ENCODE data around the gene RND1. TPM values are rescaled to one million over a fixed set of nuclear protein-coding genes. Genes with fewer than 3 reads are reported as not detected.
"Not testable (repeated sequence)": the region's sequence is repeated elsewhere in the genome, so short reads cannot be mapped to it uniquely, and the experiment has no call there.

RND1 gene
- total RNA-seq, 6 experiments from 2014 or later = 6.4 to 72.8 (median 17.2) TPM

DNA sequence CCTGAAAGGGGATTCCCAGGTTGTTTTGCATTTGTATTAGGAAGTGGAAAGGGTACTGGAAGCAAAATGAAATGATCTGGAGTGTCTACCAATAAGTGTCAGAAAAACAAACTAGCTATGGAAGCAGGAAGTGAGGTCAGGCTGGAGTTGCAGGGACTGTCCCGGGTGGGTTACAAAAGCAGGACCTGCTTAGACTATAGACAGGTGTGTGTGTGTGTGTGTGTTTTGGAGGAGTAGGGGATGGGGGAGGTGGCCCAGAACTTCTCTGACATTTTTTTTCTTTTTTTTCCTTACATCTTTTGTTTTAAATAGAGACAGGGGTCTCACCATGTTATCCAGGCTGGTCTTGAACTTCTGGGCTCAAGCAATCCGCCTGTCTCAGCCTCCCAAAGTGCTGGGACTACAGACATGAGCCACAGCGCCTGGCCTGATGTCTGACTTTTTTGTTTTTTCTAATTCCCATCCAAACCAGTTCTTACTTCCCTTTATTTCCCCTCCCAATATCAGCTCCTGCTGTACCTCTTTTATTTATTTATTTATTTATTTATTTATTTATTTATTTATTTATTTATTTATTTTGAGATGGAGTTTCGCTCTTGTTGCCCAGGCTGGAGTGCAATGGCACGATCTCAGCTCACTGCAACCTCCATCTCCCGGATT, 512 bp upstream of the RND1 start:
- no peak for TF ChIP-seq POLR2A (IDR thresholded peaks at IDR 0.05)
- no peak for TF ChIP-seq CTCF (IDR thresholded peaks at IDR 0.05)
- DNase-seq (no peak), ATAC-seq (peak in 3 of 4 donors; percentile 3 to 45 (median 25))
- intact Hi-C loops (cut with DNase I) = no loop called here
- H3K27me3 ChIP-seq = no peaks in the 10 kb centered on the region
- peak overlapping the region; percentile 86 to 92 (median 87) for H3K27ac ChIP-seq
- 37% methylated on average over 6 of the region's 6 CpGs for WGBS (ENCODE audit: insufficient coverage, low coverage, low lambda C conversion rate, missing lambda C conversion rate)
- peaks cover 0 to 10% (median 0%) of the 10 kb centered on the region in 4 donors for H3K36me3 ChIP-seq
- H3K4me3 ChIP-seq = peak overlapping the region in 2 of 3 donors; percentile 71 to 88
- peaks cover 0 to 19% (median 6%) of the 10 kb centered on the region in 4 donors for H3K4me1 ChIP-seq
- H3K9me3 ChIP-seq = no peaks in the 10 kb centered on the region

GRCh38 chr12:48863291-48863690, 2.4 kb downstream of the RND1 start:
- ATAC-seq (no peak), DNase-seq (no peak)
- H3K27me3 ChIP-seq = no peaks in the 10 kb centered on the region
- no peak overlapping the region for H3K27ac ChIP-seq
- no peak for TF ChIP-seq CTCF (IDR thresholded peaks at IDR 0.05)
- no peak overlapping the region for H3K4me3 ChIP-seq
- H3K9me3 ChIP-seq = no peaks in the 10 kb centered on the region
- H3K36me3 ChIP-seq = peaks cover 0 to 36% (median 4%) of the 10 kb centered on the region in 4 donors
- H3K4me1 ChIP-seq = peaks cover 0 to 19% (median 6%) of the 10 kb centered on the region in 4 donors
- WGBS (ENCODE audit: insufficient coverage, low coverage, low lambda C conversion rate, missing lambda C conversion rate) = 68% methylated on average over 3 of the region's 4 CpGs
- intact Hi-C loops (cut with DNase I) = no loop called here

DNA sequence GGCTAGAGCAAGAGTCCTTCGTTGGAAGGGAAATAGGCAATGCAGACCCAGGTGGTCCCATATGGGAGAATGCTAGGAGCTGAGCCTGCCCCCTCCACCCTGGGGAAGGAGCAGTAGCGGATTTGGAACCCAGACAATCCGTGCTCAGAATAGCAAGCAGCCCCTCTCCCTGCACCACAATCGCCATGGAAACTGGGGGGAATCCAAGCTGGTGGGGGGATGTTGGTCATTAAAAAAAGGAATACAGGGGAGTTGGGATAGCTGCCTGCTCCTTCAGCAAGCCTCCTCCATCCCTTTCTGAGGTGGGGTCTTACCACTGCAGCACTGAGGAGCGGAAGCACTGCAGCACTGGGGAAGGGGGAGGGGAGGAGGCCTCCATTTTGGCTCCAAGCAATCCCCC, 2.9 kb downstream of the RND1 start:
- intact Hi-C loops (cut with DNase I) = no loop called here
- ATAC-seq = no peak

DNA sequence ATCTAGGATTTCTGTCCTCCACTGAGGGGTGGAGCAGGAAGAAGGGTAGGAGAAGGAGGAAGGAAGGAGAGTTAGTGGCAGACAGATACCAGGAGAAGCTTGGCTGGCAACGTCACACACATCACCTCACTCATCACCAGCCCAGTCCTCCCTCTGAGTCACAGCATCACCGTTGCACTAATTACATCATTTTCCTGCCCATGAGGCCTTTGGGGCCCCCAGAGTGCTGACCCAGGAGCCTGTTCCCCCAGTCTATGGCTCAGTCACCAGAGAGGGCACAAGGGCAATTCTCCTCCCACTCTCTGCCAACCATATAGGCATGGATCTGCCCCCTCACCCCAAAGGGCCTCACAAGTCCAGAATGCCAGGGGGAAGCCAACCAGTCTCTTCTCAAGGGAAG, 4.6 kb downstream of the RND1 start:
- DNase-seq (no peak), ATAC-seq (no peak)
- H3K4me1 ChIP-seq = peaks cover 0 to 12% (median 6%) of the 10 kb centered on the region in 4 donors
- no peak overlapping the region for H3K4me3 ChIP-seq
- WGBS (ENCODE audit: insufficient coverage, low coverage, low lambda C conversion rate, missing lambda C conversion rate) = 24% methylated on average over 2 of the region's 2 CpGs
- H3K27me3 ChIP-seq = no peaks in the 10 kb centered on the region
- TF ChIP-seq POLR2A (IDR thresholded peaks at IDR 0.05) (no peak), CTCF (IDR thresholded peaks at IDR 0.05) (no peak)
- H3K27ac ChIP-seq = no peak overlapping the region
- peaks cover 0 to 48% (median 9%) of the 10 kb centered on the region in 4 donors for H3K36me3 ChIP-seq
- intact Hi-C loops (cut with DNase I) = no loop called here
- H3K9me3 ChIP-seq = no peaks in the 10 kb centered on the region

More for the DNA sequence above, 2.9 kb downstream of the RND1 start:
- H3K4me1 ChIP-seq = peaks cover 0 to 19% (median 6%) of the 10 kb centered on the region in 4 donors
- no peak for DNase-seq
- H3K9me3 ChIP-seq = no peaks in the 10 kb centered on the region
- no peak overlapping the region for H3K4me3 ChIP-seq
- TF ChIP-seq POLR2A (IDR thresholded peaks at IDR 0.05) (no peak), CTCF (IDR thresholded peaks at IDR 0.05) (no peak)
- H3K27ac ChIP-seq = no peak overlapping the region
- 62% methylated on average over 3 of the region's 5 CpGs for WGBS (ENCODE audit: insufficient coverage, low coverage, low lambda C conversion rate, missing lambda C conversion rate)
- peaks cover 0 to 41% (median 7%) of the 10 kb centered on the region in 4 donors for H3K36me3 ChIP-seq
- no peaks in the 10 kb centered on the region for H3K27me3 ChIP-seq

- ATAC-seq; H3K4me3 ChIP-seq; H3K9me3 ChIP-seq; H3K27ac ChIP-seq; intact Hi-C loops (cut with DNase I); H3K27me3 ChIP-seq; DNase-seq: not testable (repeated sequence)
- 86% methylated on average over 4 of the region's 5 CpGs for WGBS (ENCODE audit: insufficient coverage, low coverage, low lambda C conversion rate, missing lambda C conversion rate)
- Histone ChIP-seq H3K36me3 (peaks cover 0 to 48% (median 9%) of the 10 kb centered on the region in 4 donors), H3K4me1 (peaks cover 0 to 12% (median 4%) of the 10 kb centered on the region in 4 donors)
These were observed 5.4 kb downstream of the RND1 start for GRCh38 chr12:48860236-48860635.
